Inferior parietal cortex (tissue), 1 donor: ENCODE data around the gene JADE2.
"Not testable (repeated sequence)": the region's sequence is repeated elsewhere in the genome, so short reads cannot be mapped to it uniquely, and the experiment has no call there.

Experiments used
- DNase-seq: peaks from one replicate; pipeline ENCODE4 v3.0.0-alpha.2; 2016; ENCODE audit errors: extremely low spot score

Gene JADE2

DNA sequence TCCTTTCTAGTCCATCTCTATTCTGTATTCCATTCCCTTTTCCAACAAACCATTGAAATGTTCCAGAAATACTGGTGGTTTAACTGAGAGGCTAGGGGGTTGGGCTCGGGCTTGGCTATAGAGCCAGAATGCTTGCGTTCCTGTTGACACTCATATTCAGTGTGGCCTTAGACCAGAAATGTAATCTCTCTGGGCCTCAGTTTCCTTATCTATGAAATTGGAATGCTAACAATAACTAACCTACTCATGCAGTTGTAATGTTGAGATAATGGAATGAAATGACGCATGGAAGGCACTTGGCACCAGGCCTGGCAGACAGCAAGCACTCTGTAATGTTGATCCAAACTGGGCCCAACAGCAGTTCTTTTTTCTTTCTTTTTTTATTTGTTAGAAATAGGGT, 26.8 kb downstream of the JADE2 start:
- no peak for DNase-seq

GRCh38 chr5:134552716-134553115, 27.2 kb downstream of the JADE2 start:
- not testable (repeated sequence) for DNase-seq

- DNase-seq, result no peak
Observed at GRCh38 chr5:134553821-134554267, 28.4 kb downstream of the JADE2 start.

DNA sequence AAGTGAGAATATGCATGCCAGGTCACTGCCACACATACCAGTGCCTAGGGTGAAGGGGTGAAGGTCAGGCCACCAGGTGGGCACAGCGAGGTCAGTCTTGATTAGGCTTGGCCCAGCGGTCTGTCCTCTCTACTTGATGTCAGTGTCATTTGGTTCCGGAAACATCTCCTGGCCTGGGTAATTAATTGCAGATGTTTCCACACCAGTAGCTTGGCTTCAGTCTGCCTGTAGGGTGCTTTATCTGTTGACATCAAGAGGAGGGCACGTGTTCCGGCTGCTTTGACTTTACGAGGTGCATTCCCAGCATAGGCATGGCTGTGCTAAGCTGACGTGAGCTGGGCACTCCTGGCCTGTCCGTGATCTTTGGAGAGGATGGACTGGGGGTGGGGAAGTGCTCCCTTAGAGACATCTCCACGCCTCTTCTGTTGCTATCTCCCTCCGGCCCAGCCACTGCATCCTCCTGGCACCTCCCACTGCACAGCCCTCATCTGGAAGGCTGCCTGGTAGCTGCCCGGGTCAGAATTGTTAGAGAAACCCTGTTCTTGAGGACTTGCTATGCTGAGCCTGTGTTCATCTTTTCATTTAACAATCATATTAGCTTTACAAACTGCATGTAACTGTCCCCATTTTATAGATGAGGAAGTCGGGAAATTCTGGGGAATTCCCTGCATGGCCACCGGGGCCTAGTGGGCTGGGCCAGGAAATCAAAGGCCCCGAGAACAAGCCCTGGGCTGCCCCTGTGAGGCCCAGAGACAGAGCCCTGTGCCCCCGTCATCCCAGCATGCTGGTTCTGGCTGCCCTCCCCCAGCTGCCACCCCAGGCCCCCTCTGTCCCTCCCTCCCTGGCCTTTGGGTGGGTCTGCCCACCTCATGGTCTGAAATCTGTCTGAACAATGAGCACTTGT, 29.1 kb downstream of the JADE2 start:
- DNase-seq, result peak; percentile 22

- no peak for DNase-seq
Observed at GRCh38 chr5:134555223-134555889, 29.9 kb downstream of the JADE2 start.

GRCh38 chr5:134555890-134556311, 30.4 kb downstream of the JADE2 start:
- no peak for DNase-seq

DNA sequence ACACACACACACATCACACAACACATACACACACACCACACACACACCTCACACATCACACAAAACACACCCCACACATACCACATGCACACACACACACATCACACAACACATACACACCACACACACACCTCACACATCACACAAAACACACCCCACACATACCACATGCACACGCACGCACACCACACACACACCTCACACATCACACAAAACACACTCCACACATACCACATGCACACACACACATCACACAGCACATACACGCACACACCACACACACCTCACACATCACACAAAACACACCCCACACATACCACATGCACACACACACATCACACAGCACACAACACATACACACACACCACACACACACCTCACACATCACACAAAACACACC, 31.1 kb downstream of the JADE2 start:
- not testable (repeated sequence) for DNase-seq

DNA sequence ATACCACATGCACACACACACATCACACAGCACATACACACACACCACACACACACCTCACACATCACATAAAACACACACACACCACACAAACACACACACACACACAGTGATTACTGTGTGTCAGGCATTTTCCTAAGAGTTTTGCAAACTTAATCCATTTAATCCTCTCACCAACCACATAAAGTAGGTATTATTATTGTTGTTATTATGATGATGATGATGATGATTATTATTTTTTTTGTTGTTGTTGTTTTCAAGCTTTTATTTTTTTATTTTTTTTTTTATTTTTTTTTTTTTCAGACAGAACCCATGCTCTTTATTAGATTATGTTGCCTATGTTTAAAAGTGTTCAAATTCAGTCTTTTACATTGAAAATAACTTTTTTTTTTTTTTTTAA, 31.5 kb downstream of the JADE2 start:
- no peak for DNase-seq

DNA sequence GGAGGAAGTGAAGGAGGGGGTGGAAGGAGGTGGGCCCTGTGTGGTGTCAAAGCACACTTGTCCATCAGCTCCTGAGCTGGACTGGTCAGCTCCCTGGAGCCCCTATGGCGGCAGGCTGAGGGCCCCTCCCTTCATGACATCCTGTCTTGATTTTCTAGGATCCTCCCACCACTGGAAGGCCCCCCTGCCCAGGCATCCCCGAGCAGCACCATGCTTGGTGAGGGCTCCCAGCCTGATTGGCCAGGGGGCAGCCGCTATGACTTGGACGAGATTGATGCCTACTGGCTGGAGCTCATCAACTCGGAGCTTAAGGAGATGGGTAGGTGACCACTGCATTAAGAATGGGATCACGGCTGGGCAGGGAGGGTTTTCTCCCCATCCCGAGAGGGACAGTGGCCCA, 34.2 kb downstream of the JADE2 start:
- no peak for DNase-seq

- no peak for DNase-seq
Observed at GRCh38 chr5:134560698-134561097, 35.2 kb downstream of the JADE2 start.

GRCh38 chr5:134561871-134562296, 36.4 kb downstream of the JADE2 start:
- DNase-seq, result no peak

GRCh38 chr5:134563221-134563620, 37.8 kb downstream of the JADE2 start:
- DNase-seq, result no peak

DNA sequence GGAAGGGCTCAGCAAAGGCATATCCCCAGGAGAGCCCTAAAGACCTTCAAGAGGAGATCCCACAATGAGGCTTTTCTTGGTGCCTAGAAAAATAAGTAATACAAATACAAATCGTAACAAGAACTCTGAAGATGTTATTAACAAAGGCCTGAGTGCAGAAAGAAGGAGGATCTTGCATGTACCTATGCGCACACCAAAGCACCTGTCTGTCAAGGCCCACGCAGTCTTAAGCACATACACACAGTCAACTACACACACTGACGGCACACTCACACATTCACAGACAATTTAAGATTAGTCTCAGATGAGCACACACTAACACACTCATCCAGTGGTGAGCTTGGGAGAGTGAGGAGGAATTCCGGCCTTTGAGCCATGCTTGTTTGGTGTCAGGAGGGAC, 38.5 kb downstream of the JADE2 start:
- DNase-seq, result no peak

GRCh38 chr5:134564396-134564795, 38.9 kb downstream of the JADE2 start:
- no peak for DNase-seq

GRCh38 chr5:134565791-134566740, 40.6 kb downstream of the JADE2 start:
- no peak for DNase-seq

GRCh38 chr5:134566741-134567221, 41.3 kb downstream of the JADE2 start:
- no peak for DNase-seq

GRCh38 chr5:134567641-134568336, 42.3 kb downstream of the JADE2 start:
- DNase-seq, result no peak

DNA sequence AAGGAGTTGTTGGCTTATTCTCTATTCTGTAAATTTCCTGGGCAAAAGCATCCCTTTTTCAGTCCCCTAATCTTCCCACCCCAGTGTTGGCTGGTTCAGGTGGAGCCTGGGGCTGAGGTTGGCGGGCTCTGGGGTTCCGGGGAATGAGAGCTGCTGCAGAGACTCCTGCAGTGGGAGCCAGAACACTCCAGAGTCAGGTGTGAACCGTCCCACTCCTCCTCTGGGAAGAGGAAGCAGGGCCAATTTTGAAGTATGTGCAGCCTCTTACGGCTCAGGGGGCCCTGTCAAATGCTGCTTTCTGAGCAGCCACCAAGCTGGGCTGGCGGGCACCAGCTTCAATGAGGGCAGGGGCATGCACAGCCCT, 42.8 kb downstream of the JADE2 start:
- DNase-seq, result no peak

GRCh38 chr5:134568761-134569695, 43.6 kb downstream of the JADE2 start:
- peak; percentile 54 for DNase-seq

- DNase-seq, result no peak
Observed at GRCh38 chr5:134569758-134570364, 44.4 kb downstream of the JADE2 start.
